Choroid plexus epithelial cell (primary cell): Measurements from ENCODE around the gene DYNC2I2.

Experiments used
- DNase-seq: peaks from one replicate; pipeline ENCODE4 v3.0.0-alpha.2; 2010; ENCODE audit warnings: low read depth
- H3K4me3 ChIP-seq: 2 replicates; pipeline ENCODE4 v1.5.1; 2011; ENCODE audit warnings: low read depth, mild to moderate bottlenecking, control low read depth, low read length, moderate library complexity
- TF ChIP-seq, protein P1 (sequence below): conservative IDR thresholded peaks from 2 replicates; pipeline ENCODE4 v1.5.1; 2011; ENCODE audit warnings: low read depth, mild to moderate bottlenecking, control low read depth, inconsistent platforms, low read length, moderate library complexity

DYNC2I2 gene

DNA sequence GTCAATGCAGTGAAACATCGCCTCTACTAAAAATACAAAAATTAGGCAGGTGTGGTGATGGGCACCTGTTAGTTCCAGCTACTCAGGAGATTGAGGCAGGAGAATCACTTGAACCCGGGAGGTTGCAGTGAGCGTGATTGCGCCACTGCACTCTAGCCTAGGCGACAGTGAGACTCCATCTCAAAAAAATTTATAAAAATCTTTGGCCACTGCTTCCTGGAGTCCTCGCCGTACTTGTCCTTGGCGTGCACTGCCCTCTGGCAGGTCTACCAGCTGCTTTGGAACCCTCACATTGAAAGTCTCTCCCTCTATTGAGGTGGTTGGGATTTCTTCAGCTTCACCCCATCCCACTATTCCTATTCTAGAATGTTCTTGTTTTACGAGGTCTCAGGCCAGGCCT, 25.0 kb downstream of the DYNC2I2 start:
- no peak overlapping the region for H3K4me3 ChIP-seq
- TF ChIP-seq, protein P1, sequence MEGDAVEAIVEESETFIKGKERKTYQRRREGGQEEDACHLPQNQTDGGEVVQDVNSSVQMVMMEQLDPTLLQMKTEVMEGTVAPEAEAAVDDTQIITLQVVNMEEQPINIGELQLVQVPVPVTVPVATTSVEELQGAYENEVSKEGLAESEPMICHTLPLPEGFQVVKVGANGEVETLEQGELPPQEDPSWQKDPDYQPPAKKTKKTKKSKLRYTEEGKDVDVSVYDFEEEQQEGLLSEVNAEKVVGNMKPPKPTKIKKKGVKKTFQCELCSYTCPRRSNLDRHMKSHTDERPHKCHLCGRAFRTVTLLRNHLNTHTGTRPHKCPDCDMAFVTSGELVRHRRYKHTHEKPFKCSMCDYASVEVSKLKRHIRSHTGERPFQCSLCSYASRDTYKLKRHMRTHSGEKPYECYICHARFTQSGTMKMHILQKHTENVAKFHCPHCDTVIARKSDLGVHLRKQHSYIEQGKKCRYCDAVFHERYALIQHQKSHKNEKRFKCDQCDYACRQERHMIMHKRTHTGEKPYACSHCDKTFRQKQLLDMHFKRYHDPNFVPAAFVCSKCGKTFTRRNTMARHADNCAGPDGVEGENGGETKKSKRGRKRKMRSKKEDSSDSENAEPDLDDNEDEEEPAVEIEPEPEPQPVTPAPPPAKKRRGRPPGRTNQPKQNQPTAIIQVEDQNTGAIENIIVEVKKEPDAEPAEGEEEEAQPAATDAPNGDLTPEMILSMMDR = no peak
- no peak for DNase-seq

DNA sequence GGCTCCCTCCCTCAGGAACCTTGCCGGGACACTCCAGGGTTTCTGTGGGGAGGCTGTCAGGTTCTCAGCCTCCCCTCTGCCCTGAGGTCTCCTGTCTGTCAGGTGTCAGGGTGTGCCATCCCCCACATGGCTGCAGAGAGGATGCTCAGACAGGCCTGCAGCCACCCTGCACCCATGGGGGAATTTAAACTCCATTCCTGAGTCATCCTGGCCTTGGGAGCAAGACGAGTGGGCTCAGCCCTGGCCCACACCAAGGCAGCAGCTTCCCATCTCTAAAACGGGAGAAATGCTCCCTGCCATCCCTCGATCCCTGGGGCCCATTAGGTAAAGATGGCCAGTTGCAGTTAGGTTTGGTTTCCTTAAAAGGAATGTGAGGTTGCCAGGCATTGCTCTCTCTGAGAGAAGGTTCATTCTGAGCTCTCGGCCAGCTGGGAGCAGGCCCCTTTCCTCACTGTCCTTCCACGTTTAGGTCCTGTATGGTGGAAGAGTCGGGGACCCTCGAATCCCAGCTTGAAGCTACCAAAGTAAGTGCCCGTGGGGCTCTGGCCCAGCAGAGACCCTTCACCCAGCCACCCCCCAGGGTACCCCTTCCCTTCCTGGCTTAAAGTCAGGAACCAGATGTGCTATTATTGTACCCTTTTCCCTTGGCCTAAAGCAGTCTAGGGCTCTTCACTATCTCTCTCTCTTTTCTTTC, 26.6 kb downstream of the DYNC2I2 start:
- TF ChIP-seq, protein P1 = no peak
- H3K4me3 ChIP-seq = no peak overlapping the region
- DNase-seq = no peak

DNA sequence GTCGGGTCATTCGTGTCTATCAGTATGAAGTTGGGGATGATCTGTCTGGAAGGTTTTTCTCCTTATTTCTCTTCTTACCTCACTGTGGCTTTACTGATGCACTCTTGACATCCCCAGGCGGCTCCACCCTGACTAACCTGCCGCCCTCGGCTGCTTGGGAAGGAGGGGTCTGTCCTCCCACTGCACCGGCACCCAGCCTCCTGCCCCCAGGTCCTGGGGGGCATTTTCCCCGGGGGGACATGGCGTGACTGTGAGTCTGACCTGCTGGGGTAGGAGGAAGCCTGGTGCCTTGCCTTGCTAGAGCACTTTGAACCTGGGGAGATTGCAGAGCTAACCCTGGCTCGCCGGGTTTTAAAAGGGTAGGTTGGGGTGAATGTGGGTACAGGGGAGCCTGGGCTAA, 27.5 kb downstream of the DYNC2I2 start:
- TF ChIP-seq, protein P1 = no peak
- DNase-seq = no peak

DNA sequence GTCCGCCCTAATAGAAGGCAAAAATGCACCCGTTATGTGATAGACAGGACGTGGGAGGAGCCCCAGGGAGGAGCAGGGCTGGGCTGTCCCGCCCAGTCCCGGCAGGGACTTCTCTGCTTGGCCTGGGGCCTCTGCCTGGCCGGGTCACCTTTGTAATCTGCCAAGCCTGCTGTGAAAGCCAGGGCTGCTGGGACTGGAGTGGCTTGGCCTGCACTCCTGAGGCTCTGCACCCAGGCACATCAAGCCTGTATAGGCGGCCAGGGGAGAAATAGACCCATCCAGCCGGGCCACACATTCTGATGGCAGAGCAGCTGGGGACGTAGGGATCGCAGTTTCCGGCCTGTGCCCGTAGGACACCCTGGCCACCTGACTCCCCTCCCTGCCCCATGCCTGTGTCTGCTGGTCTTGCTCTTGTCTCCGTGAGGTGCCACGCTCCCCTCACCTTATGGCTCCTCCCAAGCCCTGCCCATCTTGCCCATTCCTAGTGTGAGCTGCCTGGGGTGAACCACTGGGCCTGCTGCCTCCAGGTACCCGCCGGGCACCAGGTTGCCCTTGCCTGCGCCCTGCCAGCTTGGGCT, 28.1 kb downstream of the DYNC2I2 start:
- no peak overlapping the region for H3K4me3 ChIP-seq
- TF ChIP-seq, protein P1 = no peak

More for the DNA sequence above, 27.5 kb downstream of the DYNC2I2 start:
- H3K4me3 ChIP-seq = no peak overlapping the region

DNA sequence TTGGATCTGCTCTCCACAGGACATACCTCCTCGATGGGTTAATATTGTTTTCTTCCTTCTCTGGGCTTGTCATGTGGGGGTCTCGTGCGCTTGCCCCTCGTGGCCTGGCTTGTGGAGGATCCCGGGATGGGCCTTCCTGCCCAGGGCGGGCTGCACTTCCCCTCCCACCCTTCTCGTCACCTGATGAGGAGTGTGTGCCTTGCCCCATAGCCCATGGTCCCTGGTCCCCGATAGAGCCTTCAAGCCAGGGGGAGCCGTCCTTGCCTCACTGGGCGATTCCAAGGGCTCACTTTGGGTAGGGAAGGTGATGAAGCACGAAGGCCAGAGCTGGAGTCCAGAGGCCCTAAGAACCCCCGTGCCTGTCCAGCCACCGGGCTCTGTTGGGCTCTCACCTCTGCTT, 28.7 kb downstream of the DYNC2I2 start:
- no peak overlapping the region for H3K4me3 ChIP-seq
- TF ChIP-seq, protein P1 = no peak
- no peak for DNase-seq

More for the DNA sequence above, 28.1 kb downstream of the DYNC2I2 start:
- DNase-seq = peak; percentile 18

DNA sequence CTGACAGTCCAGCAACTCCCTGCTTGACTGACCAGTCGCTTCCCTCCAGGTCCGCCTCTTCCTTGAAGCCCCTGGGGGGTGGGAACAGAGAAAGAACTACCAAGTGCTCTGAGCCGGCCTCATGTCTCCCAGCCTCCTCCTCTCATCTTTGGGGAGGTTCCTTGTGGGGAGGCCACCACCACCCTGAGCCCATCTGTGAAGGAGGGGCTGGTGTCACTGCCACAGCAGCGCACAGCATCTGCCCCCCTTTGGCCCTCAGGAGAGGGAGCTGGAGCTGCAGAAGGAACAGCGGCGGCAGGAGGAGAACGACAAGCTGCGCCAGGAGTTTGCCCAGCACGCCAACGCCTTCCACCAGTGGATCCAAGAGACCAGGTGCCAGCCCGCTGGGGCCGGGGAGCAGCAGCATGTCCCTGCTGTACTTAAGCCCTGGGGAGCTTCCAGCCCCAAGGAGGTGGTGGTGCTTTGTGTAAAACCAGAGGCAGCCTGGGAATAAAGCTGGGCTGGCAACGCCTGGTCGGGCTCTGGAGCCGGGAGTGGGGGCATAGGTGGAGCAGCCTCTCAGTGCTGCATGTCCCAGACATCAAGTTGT, 29.4 kb downstream of the DYNC2I2 start:
- H3K4me3 ChIP-seq = no peak overlapping the region
- no peak for DNase-seq
- TF ChIP-seq, protein P1 = no peak
